ENCODE results near the gene SPP2.

The SPP2 gene

GRCh38 chr2:234051374-234052070 lies 1.0 kb downstream of the SPP2 start:
- Mint-ChIP-seq H3K36me3 (ENCODE audit: insufficient read depth) (peaks cover 2% of the 10 kb centered on the region), H3K4me3 (no peak overlapping the region), H3K27ac (no peak overlapping the region), H3K27me3 (no peaks in the 10 kb centered on the region), H3K4me1 (ENCODE audit: low read depth in 2 of 2) (peaks cover 5 to 15% of the 10 kb centered on the region in 2 donors), H3K9me3 (no peaks in the 10 kb centered on the region)
- no peak for DNase-seq
- ATAC-seq (replicated peaks), result no peak

- Mint-ChIP-seq H3K27me3 (peaks cover 0 to 8% of the 10 kb centered on the region in 2 donors), H3K4me3 (no peak overlapping the region), H3K9me3 (no peaks in the 10 kb centered on the region), H3K27ac (no peak overlapping the region), H3K4me1 (ENCODE audit: low read depth in 2 of 2) (peaks cover 14 to 21% of the 10 kb centered on the region in 2 donors), H3K36me3 (ENCODE audit: insufficient read depth) (no peaks in the 10 kb centered on the region)
- DNase-seq (no peak), ATAC-seq (replicated peaks) (no peak)
These were observed 8.4 kb downstream of the SPP2 start for GRCh38 chr2:234058881-234059280.

- H3K4me1 Mint-ChIP-seq (ENCODE audit: low read depth in 2 of 2), result peaks cover 16 to 25% of the 10 kb centered on the region in 2 donors
- DNase-seq (no peak), ATAC-seq (replicated peaks) (no peak)
- H3K4me3 Mint-ChIP-seq, result no peak overlapping the region
- H3K36me3 Mint-ChIP-seq (ENCODE audit: insufficient read depth), result no peaks in the 10 kb centered on the region
- peaks cover 0 to 8% of the 10 kb centered on the region in 2 donors for H3K27me3 Mint-ChIP-seq
- H3K9me3 Mint-ChIP-seq, result no peaks in the 10 kb centered on the region
- H3K27ac Mint-ChIP-seq, result no peak overlapping the region
These were observed 9.7 kb downstream of the SPP2 start for GRCh38 chr2:234060236-234060635.

- peaks cover 0 to 8% of the 10 kb centered on the region in 2 donors for H3K27me3 Mint-ChIP-seq
- no peaks in the 10 kb centered on the region for H3K9me3 Mint-ChIP-seq
- DNase-seq, result peak in 1 of 3 experiments; percentile 11
- H3K4me3 Mint-ChIP-seq, result peak overlapping the region; percentile 52 to 67
- no peaks in the 10 kb centered on the region for H3K36me3 Mint-ChIP-seq (ENCODE audit: insufficient read depth)
- peaks cover 16 to 25% of the 10 kb centered on the region in 2 donors for H3K4me1 Mint-ChIP-seq (ENCODE audit: low read depth in 2 of 2)
- ATAC-seq (replicated peaks), result peak; percentile 88
- peak overlapping the region; percentile 7 to 47 for H3K27ac Mint-ChIP-seq
These were observed 11.2 kb downstream of the SPP2 start for GRCh38 chr2:234061624-234062257.

GRCh38 chr2:234066587-234066986 lies 16.1 kb downstream of the SPP2 start:
- Mint-ChIP-seq H3K4me1 (ENCODE audit: low read depth in 2 of 2) (peaks cover 20 to 24% of the 10 kb centered on the region in 2 donors), H3K9me3 (peaks cover 0 to 3% of the 10 kb centered on the region in 2 donors), H3K36me3 (ENCODE audit: insufficient read depth) (no peaks in the 10 kb centered on the region), H3K27me3 (no peaks in the 10 kb centered on the region), H3K4me3 (no peak overlapping the region), H3K27ac (no peak overlapping the region)
- DNase-seq, result no peak
- no peak for ATAC-seq (replicated peaks)

GRCh38 chr2:234071664-234072063 lies 21.2 kb downstream of the SPP2 start:
- H3K36me3 Mint-ChIP-seq (ENCODE audit: insufficient read depth), result no peaks in the 10 kb centered on the region
- peak; percentile 5 to 30 (median 21) for DNase-seq
- ATAC-seq (replicated peaks), result peak; percentile 87
- H3K4me1 Mint-ChIP-seq (ENCODE audit: low read depth in 2 of 2), result peaks cover 28 to 32% of the 10 kb centered on the region in 2 donors
- no peaks in the 10 kb centered on the region for H3K27me3 Mint-ChIP-seq
- H3K4me3 Mint-ChIP-seq, result peak overlapping the region in 1 of 2 donors; percentile 9
- H3K27ac Mint-ChIP-seq, result peak overlapping the region in 1 of 2 donors; percentile 14
- peaks cover 0 to 3% of the 10 kb centered on the region in 2 donors for H3K9me3 Mint-ChIP-seq

GRCh38 chr2:234072454-234072853 lies 22.0 kb downstream of the SPP2 start:
- Mint-ChIP-seq H3K36me3 (ENCODE audit: insufficient read depth) (no peaks in the 10 kb centered on the region), H3K4me3 (no peak overlapping the region), H3K27ac (no peak overlapping the region), H3K9me3 (peaks cover 0 to 3% of the 10 kb centered on the region in 2 donors), H3K27me3 (no peaks in the 10 kb centered on the region), H3K4me1 (ENCODE audit: low read depth in 2 of 2) (peaks cover 36 to 40% of the 10 kb centered on the region in 2 donors)
- no peak for ATAC-seq (replicated peaks)
- no peak for DNase-seq

GRCh38 chr2:234074751-234075517 lies 24.4 kb downstream of the SPP2 start:
- ATAC-seq (replicated peaks) (no peak), DNase-seq (no peak)
- Mint-ChIP-seq H3K4me1 (ENCODE audit: low read depth in 2 of 2) (peaks cover 48 to 54% of the 10 kb centered on the region in 2 donors), H3K27me3 (no peaks in the 10 kb centered on the region), H3K4me3 (no peak overlapping the region), H3K36me3 (ENCODE audit: insufficient read depth) (no peaks in the 10 kb centered on the region), H3K27ac (no peak overlapping the region), H3K9me3 (no peaks in the 10 kb centered on the region)

- Mint-ChIP-seq H3K27me3 (no peaks in the 10 kb centered on the region), H3K4me1 (ENCODE audit: low read depth in 2 of 2) (peaks cover 48 to 59% of the 10 kb centered on the region in 2 donors), H3K4me3 (no peak overlapping the region), H3K27ac (no peak overlapping the region), H3K9me3 (no peaks in the 10 kb centered on the region), H3K36me3 (ENCODE audit: insufficient read depth) (no peaks in the 10 kb centered on the region)
- DNase-seq (no peak), ATAC-seq (replicated peaks) (no peak)
These were observed 25.0 kb downstream of the SPP2 start for GRCh38 chr2:234075518-234075915.

- Mint-ChIP-seq H3K4me1 (ENCODE audit: low read depth in 2 of 2) (peaks cover 45 to 57% of the 10 kb centered on the region in 2 donors), H3K27ac (no peak overlapping the region), H3K9me3 (no peaks in the 10 kb centered on the region), H3K27me3 (no peaks in the 10 kb centered on the region), H3K36me3 (ENCODE audit: insufficient read depth) (no peaks in the 10 kb centered on the region), H3K4me3 (peak overlapping the region; percentile 52 to 68)
- ATAC-seq (replicated peaks), result no peak
- DNase-seq, result no peak
These were observed 25.4 kb downstream of the SPP2 start for GRCh38 chr2:234075947-234076346.

- no peak for DNase-seq
- H3K27me3 Mint-ChIP-seq, result no peaks in the 10 kb centered on the region
- peaks cover 42 to 54% of the 10 kb centered on the region in 2 donors for H3K4me1 Mint-ChIP-seq (ENCODE audit: low read depth in 2 of 2)
- H3K36me3 Mint-ChIP-seq (ENCODE audit: insufficient read depth), result no peaks in the 10 kb centered on the region
- peak; percentile 67 for ATAC-seq (replicated peaks)
- peak overlapping the region; percentile 7 to 78 for H3K27ac Mint-ChIP-seq
- H3K4me3 Mint-ChIP-seq, result peak overlapping the region; percentile 52 to 68
- H3K9me3 Mint-ChIP-seq, result no peaks in the 10 kb centered on the region
These were observed 25.9 kb downstream of the SPP2 start for GRCh38 chr2:234076451-234076850.

- Mint-ChIP-seq H3K27ac (peak overlapping the region; percentile 78 to 83), H3K4me1 (ENCODE audit: low read depth in 2 of 2) (peaks cover 37 to 52% of the 10 kb centered on the region in 2 donors), H3K4me3 (peak overlapping the region; percentile 52 to 68)
These were observed 27.6 kb downstream of the SPP2 start for GRCh38 chr2:234078129-234078528.

GRCh38 chr2:234081970-234082822 lies 31.7 kb downstream of the SPP2 start:
- Mint-ChIP-seq H3K4me1 (ENCODE audit: low read depth in 2 of 2) (peaks cover 25 to 42% of the 10 kb centered on the region in 2 donors), H3K9me3 (no peaks in the 10 kb centered on the region), H3K27ac (no peak overlapping the region), H3K36me3 (ENCODE audit: insufficient read depth) (no peaks in the 10 kb centered on the region), H3K27me3 (peaks cover 7 to 15% of the 10 kb centered on the region in 2 donors), H3K4me3 (no peak overlapping the region)
- DNase-seq (no peak), ATAC-seq (replicated peaks) (no peak)

More at GRCh38 chr2:234078129-234078528, 27.6 kb downstream of the SPP2 start:
- DNase-seq (no peak), ATAC-seq (replicated peaks) (no peak)
- H3K9me3 Mint-ChIP-seq, result no peaks in the 10 kb centered on the region
- peaks cover 0 to 3% of the 10 kb centered on the region in 2 donors for H3K27me3 Mint-ChIP-seq
- H3K36me3 Mint-ChIP-seq (ENCODE audit: insufficient read depth), result no peaks in the 10 kb centered on the region

Data from effector memory CD8-positive, alpha-beta T cell (primary cell).